GM12875 (cell line): ENCODE measurements around the gene NLGN2.

Source experiments
- H3K4me3 ChIP-seq: one replicate; pipeline ENCODE4 v1.5.1; 2011; ENCODE audit warnings: low read depth, low read length, control low read depth
- TF ChIP-seq, protein P1 (sequence below): IDR thresholded peaks from 2 replicates; pipeline ENCODE4 v1.5.1; 2011; ENCODE audit warnings: low read depth, mild to moderate bottlenecking, control low read depth, inconsistent platforms, low read length, moderate library complexity, borderline replicate concordance; ENCODE audit not compliant: insufficient read depth

NLGN2 gene

DNA sequence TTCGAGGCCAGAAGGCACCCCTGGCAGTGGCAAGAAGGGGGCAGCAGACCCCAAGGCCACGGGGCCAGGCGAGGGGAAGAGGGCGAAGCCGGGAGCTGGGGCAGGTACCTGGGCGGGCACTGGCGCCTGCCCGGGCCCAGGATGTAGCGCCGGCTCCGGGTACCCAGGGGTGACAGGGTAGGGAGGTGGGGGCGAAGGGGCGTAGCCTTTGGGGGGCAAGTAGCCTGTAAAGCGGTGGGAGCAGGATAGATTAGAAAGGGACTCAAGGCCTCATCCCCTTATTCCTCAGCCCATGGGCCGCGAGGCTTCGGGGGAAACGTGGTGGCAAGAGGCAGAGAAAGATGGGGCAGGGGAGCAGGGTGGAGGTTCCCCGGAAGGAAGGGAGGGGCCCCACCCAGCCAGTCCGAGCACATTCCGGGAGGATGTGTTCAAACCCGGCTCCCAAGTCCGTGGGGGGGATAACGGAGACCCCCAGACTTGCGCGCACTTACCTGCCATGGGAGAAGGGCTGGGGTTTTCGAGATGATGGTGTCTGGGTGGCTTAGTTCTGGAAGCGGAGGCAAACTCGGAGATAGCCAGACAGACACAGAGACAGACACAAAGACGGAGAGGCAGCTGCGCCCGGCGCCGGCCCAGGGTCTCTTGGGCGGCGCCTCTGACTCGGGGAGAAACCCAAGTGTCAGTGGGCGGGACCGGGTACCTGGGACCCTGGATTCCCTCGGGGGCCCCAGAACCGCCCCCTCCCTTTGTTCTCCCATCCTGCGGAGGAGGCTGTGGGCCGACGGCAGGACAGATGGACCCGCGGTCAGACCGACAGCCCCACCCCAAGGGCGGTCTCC, 13.8 kb upstream of the NLGN2 start:
- TF ChIP-seq, protein P1, sequence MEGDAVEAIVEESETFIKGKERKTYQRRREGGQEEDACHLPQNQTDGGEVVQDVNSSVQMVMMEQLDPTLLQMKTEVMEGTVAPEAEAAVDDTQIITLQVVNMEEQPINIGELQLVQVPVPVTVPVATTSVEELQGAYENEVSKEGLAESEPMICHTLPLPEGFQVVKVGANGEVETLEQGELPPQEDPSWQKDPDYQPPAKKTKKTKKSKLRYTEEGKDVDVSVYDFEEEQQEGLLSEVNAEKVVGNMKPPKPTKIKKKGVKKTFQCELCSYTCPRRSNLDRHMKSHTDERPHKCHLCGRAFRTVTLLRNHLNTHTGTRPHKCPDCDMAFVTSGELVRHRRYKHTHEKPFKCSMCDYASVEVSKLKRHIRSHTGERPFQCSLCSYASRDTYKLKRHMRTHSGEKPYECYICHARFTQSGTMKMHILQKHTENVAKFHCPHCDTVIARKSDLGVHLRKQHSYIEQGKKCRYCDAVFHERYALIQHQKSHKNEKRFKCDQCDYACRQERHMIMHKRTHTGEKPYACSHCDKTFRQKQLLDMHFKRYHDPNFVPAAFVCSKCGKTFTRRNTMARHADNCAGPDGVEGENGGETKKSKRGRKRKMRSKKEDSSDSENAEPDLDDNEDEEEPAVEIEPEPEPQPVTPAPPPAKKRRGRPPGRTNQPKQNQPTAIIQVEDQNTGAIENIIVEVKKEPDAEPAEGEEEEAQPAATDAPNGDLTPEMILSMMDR, result peak; percentile 17; the same call in 1 of the 2 replicates
- peak overlapping the region; percentile 92 for H3K4me3 ChIP-seq

DNA sequence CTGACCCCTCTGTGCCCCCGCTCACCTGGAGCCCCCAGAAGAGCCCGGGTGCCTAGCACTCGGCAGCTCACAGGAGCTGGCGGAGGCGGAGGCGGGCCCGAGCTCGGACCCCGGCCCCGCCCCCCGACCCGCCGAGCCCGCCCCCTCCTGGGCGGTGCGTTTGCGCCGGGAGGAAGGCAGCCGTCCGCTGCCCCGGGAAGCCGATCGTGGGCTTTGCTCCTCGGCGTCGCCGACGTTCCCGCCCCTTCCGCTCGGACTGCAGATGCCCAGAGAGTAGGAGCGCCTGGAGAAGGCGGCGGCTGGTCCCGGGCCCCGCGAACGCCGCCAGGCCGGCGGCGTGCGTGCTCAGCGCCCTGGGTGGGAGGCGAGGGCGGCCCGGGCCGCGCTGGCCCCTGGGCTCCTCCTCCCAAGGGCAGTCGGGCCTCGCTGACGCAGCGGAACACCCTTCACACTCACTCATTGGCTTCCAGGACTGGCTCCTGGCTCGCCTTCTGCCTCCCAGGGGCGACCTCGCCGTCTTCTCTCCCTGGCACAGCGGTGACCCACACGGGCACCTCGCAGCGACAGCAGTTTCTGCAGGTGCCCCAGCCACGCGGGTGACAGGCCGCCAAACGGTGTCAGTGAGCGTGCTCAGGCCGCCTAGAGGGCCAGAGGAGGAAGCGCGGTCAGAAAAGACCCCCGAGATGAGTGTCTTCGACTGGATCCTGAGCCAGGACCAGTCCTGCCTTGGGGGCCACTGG, 13.0 kb upstream of the NLGN2 start, which contains the start of gene PLSCR3:
TSS of gene PLSCR3 (minus strand) at position 74 of the 740 bp plus-strand sequence. CDS start 415 bp downstream, outside the sequence.
- TF ChIP-seq, protein P1, result peak; percentile 64
- peak within 1 kb of the TSS; percentile 92 for H3K4me3 ChIP-seq

DNA sequence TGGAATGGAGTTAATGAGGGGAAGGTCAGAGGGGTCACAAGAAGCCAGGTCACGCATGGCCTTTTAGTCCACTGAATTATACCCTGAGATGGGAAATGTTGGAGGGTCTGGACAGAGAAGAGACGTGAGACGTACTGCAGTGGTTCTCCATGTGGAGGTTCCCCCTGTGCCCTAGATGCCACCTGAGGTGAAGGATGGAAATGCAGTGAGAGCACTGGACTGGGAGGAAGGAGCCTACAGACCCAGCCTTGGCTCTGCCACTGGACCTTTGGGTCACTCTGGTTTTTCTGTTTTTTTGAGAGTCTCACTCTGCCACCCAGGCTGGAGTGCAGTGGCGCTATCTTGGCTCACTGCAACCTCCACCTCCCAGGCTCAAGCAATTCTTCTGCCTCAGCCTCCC, 11.5 kb upstream of the NLGN2 start:
- TF ChIP-seq, protein P1, result no peak

GRCh38 chr17:7398612-7399011, 9.0 kb upstream of the NLGN2 start:
- TF ChIP-seq, protein P1, result no peak
- H3K4me3 ChIP-seq, result no peak overlapping the region

More for the DNA sequence above, 11.5 kb upstream of the NLGN2 start:
- no peak overlapping the region for H3K4me3 ChIP-seq

GRCh38 chr17:7403043-7403726, 4.5 kb upstream of the NLGN2 start:
- peak overlapping the region; percentile 80 for H3K4me3 ChIP-seq
- TF ChIP-seq, protein P1, result no peak

DNA sequence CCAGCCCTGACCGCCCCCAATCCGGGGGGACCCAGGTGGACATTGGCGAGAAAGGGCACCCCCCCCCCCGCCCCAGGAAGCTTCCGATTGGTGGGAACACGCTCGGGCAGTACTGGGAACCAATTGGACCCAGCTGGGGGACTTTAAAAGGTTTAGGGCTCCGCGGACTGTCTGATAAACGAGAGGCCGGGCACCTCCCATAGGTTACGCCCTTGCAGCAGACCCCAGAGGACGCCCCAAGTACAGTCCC, 4.0 kb upstream of the NLGN2 start:
- TF ChIP-seq, protein P1, result no peak
- H3K4me3 ChIP-seq, result peak overlapping the region; percentile 80
